G401.6 (cell line): ENCODE results near the gene LIMS1.
"Not testable (repeated sequence)": the region's sequence is repeated elsewhere in the genome, so short reads cannot be mapped to it uniquely, and the experiment has no call there.

Experiments used
- FAIRE-seq: peaks from 2 replicates; lab custom pipeline; 2012; peaks lifted over from hg19 to GRCh38; lab: Jason Lieb, UNC

The LIMS1 gene

GRCh38 chr2:108553209-108553919 lies 19.1 kb downstream of the LIMS1 start:
- no peak for FAIRE-seq

GRCh38 chr2:108554528-108554927 lies 20.3 kb downstream of the LIMS1 start:
- no peak for FAIRE-seq

GRCh38 chr2:108555572-108555971 lies 21.3 kb downstream of the LIMS1 start:
- FAIRE-seq: no peak

GRCh38 chr2:108556581-108556980 lies 22.3 kb downstream of the LIMS1 start:
- FAIRE-seq: not testable (repeated sequence)

- FAIRE-seq: no peak
Observed at GRCh38 chr2:108560241-108560811, 26.1 kb downstream of the LIMS1 start.

- FAIRE-seq: no peak
Observed at GRCh38 chr2:108560895-108561530, 26.7 kb downstream of the LIMS1 start.

GRCh38 chr2:108562274-108562673 lies 28.0 kb downstream of the LIMS1 start:
- no peak for FAIRE-seq

- no peak for FAIRE-seq
Observed at GRCh38 chr2:108564510-108564909, 30.2 kb downstream of the LIMS1 start.

- no peak for FAIRE-seq
Observed at GRCh38 chr2:108565778-108566375, 31.6 kb downstream of the LIMS1 start.

GRCh38 chr2:108570416-108570815 lies 36.1 kb downstream of the LIMS1 start:
- FAIRE-seq: no peak

- no peak for FAIRE-seq
Observed at GRCh38 chr2:108571286-108571685, 37.0 kb downstream of the LIMS1 start.

GRCh38 chr2:108573061-108573460 lies 38.8 kb downstream of the LIMS1 start:
- no peak for FAIRE-seq

- FAIRE-seq: no peak
Observed at GRCh38 chr2:108574332-108574731, 40.1 kb downstream of the LIMS1 start.

- no peak for FAIRE-seq
Observed at GRCh38 chr2:108575132-108575966, 41.1 kb downstream of the LIMS1 start.

GRCh38 chr2:108577099-108577498 lies 42.8 kb downstream of the LIMS1 start:
- no peak for FAIRE-seq

GRCh38 chr2:108579623-108580022 lies 45.4 kb downstream of the LIMS1 start:
- no peak for FAIRE-seq

GRCh38 chr2:108580050-108580449 lies 45.8 kb downstream of the LIMS1 start:
- no peak for FAIRE-seq

GRCh38 chr2:108583903-108584520 lies 49.7 kb downstream of the LIMS1 start:
- peak; percentile 70 for FAIRE-seq

- no peak for FAIRE-seq
Observed at GRCh38 chr2:108585436-108585835, 51.2 kb downstream of the LIMS1 start.

- no peak for FAIRE-seq
Observed at GRCh38 chr2:108586116-108586515, 51.8 kb downstream of the LIMS1 start.

- FAIRE-seq: no peak
Observed at GRCh38 chr2:108586631-108587030, 52.4 kb downstream of the LIMS1 start.

GRCh38 chr2:108587621-108588020 lies 53.4 kb downstream of the LIMS1 start:
- FAIRE-seq: no peak
